HG03439 (cell line): ENCODE results near the gene PXYLP1.
"Not testable (repeated sequence)": the region's sequence is repeated elsewhere in the genome, so short reads cannot be mapped to it uniquely, and the experiment has no call there.

Experiments used
- ATAC-seq: cut with Tn5 transposase; IDR thresholded peaks from one replicate; pipeline ENCODE4 v1.9.1; 2021; ENCODE audit warnings: mild to moderate bottlenecking, moderate library complexity; ENCODE audit not compliant: unreplicated experiment

PXYLP1 gene

GRCh38 chr3:141231101-141231951 lies at the start of gene PXYLP1:
PXYLP1 (plus strand) TSS chr3:141231825; CDS start chr3:141260176, 28,351 bp downstream.
- peak; percentile 98 for ATAC-seq

- ATAC-seq, result no peak
These were observed 48.0 kb upstream of the PXYLP1 start for GRCh38 chr3:141183606-141184005.

- ATAC-seq, result no peak
These were observed 47.2 kb upstream of the PXYLP1 start for GRCh38 chr3:141184430-141184829.

GRCh38 chr3:141191097-141191749 lies 40.4 kb upstream of the PXYLP1 start:
- no peak for ATAC-seq

GRCh38 chr3:141192345-141192744 lies 39.3 kb upstream of the PXYLP1 start:
- ATAC-seq, result peak; percentile 100

- no peak for ATAC-seq
These were observed 38.4 kb upstream of the PXYLP1 start for GRCh38 chr3:141193066-141193830.

- no peak for ATAC-seq
These were observed 30.5 kb upstream of the PXYLP1 start for GRCh38 chr3:141201122-141201521.

- ATAC-seq, result no peak
These were observed 28.9 kb upstream of the PXYLP1 start for GRCh38 chr3:141202682-141203081.

- no peak for ATAC-seq
These were observed 27.8 kb upstream of the PXYLP1 start for GRCh38 chr3:141203866-141204265.

- ATAC-seq, result no peak
These were observed 27.3 kb upstream of the PXYLP1 start for GRCh38 chr3:141204343-141204742.

GRCh38 chr3:141211306-141211705 lies 20.3 kb upstream of the PXYLP1 start:
- ATAC-seq, result not testable (repeated sequence)

- ATAC-seq, result no peak
These were observed 19.5 kb upstream of the PXYLP1 start for GRCh38 chr3:141212101-141212500.

GRCh38 chr3:141212555-141212954 lies 19.1 kb upstream of the PXYLP1 start:
- ATAC-seq, result no peak

- ATAC-seq, result no peak
These were observed 14.7 kb upstream of the PXYLP1 start for GRCh38 chr3:141216975-141217374.

GRCh38 chr3:141217389-141217788 lies 14.2 kb upstream of the PXYLP1 start:
- no peak for ATAC-seq

GRCh38 chr3:141218162-141218835 lies 13.3 kb upstream of the PXYLP1 start:
- no peak for ATAC-seq

GRCh38 chr3:141218926-141219325 lies 12.7 kb upstream of the PXYLP1 start:
- ATAC-seq, result no peak

- no peak for ATAC-seq
These were observed 7.9 kb upstream of the PXYLP1 start for GRCh38 chr3:141223673-141224166.

- no peak for ATAC-seq
These were observed 5.7 kb upstream of the PXYLP1 start for GRCh38 chr3:141225939-141226338.

GRCh38 chr3:141227216-141227615 lies 4.4 kb upstream of the PXYLP1 start:
- no peak for ATAC-seq

GRCh38 chr3:141227752-141228151 lies 3.9 kb upstream of the PXYLP1 start:
- ATAC-seq, result no peak
